ENCODE data around the gene EDAR.

EDAR gene

DNA sequence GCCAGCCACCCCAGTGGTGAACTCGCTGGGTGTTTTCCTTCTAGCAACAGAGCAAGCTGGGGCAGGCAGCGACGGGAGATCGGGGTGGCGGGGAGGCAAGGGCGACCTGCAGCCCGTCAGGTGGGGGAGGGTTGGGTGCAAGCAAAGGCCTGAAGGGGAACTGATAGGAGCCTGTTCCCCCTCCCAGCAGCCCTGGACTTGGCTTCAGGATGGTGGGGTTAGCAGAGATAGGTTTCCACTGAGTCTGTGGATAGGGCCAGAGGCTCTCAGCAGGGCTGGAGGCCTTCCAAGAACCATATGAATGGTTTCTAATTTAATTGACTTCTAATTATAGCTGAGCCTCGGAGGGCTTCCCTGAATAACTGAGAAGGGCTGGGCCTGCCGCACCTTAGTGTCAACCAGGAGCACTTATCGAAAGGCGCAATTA lies 55.3 kb downstream of the EDAR start:
- H4K20me1 ChIP-seq (ENCODE audit: insufficient read depth, low read length), result no peaks in the 10 kb centered on the region
- no peaks in the 10 kb centered on the region for H3K27me3 ChIP-seq (ENCODE audit: insufficient read depth, low read length)
- no peaks in the 10 kb centered on the region for H3F3A ChIP-seq (ENCODE audit: insufficient read depth, low read length)
- H2AFZ ChIP-seq (ENCODE audit: low read length), result no peak overlapping the region
- no peak overlapping the region for H3K4me2 ChIP-seq (ENCODE audit: low read length)
- no peaks in the 10 kb centered on the region for H3K9me3 ChIP-seq (ENCODE audit: low read length)
- no peak overlapping the region for H3K27ac ChIP-seq (ENCODE audit: low read depth, low read length, poor library complexity, severe bottlenecking)
- no peak overlapping the region for H3K9ac ChIP-seq (ENCODE audit: low read length)
- H3K4me1 ChIP-seq (ENCODE audit: insufficient read depth, low read length, severe bottlenecking), result no peaks in the 10 kb centered on the region
- H3K79me2 ChIP-seq (ENCODE audit: insufficient read depth, low read length), result no peaks in the 10 kb centered on the region
- no peaks in the 10 kb centered on the region for H3K9me2 ChIP-seq (ENCODE audit: low read depth, low read length)
- TF ChIP-seq EZH2 (IDR thresholded peaks at IDR 0.05; ENCODE audit: borderline replicate concordance, low read length), result no peak
- TF ChIP-seq, protein P1, sequence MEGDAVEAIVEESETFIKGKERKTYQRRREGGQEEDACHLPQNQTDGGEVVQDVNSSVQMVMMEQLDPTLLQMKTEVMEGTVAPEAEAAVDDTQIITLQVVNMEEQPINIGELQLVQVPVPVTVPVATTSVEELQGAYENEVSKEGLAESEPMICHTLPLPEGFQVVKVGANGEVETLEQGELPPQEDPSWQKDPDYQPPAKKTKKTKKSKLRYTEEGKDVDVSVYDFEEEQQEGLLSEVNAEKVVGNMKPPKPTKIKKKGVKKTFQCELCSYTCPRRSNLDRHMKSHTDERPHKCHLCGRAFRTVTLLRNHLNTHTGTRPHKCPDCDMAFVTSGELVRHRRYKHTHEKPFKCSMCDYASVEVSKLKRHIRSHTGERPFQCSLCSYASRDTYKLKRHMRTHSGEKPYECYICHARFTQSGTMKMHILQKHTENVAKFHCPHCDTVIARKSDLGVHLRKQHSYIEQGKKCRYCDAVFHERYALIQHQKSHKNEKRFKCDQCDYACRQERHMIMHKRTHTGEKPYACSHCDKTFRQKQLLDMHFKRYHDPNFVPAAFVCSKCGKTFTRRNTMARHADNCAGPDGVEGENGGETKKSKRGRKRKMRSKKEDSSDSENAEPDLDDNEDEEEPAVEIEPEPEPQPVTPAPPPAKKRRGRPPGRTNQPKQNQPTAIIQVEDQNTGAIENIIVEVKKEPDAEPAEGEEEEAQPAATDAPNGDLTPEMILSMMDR (IDR thresholded peaks at IDR 0.05; ENCODE audit: low read length), result no peak
- no peaks in the 10 kb centered on the region for H3K36me3 ChIP-seq (ENCODE audit: insufficient read depth, low read length)
- H3K4me3 ChIP-seq (ENCODE audit: low read depth, low read length, poor library complexity, severe bottlenecking), result no peak overlapping the region

DNA sequence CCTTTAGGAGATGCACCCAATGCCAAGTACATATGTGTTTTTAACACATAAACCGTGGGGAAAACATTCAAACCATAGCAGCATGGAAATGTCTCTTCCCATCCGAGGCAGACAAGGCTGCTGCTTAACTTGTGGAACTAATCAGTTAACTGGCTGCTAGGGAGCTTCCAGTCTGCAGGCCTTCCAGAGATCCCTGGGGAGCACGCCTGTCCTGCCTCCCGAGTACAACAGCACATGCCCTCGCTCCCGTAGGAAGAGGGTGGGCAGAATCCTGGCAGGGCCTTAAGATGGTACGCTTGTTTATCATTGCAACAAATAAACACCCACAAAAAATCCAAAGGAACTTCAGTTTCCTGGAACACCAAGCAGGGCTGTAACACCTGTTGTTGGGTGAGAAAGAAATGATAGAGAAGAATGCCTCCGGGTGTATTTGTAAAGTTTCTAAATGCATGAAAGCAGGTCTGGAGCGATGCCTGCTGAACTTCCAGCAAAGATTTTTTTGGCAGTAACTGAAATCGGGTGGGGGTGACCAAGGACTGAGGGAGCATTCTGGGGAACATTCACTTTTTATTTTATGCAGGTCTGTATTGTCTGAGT lies 56.2 kb downstream of the EDAR start:
- no peak overlapping the region for H3K4me2 ChIP-seq (ENCODE audit: low read length)
- no peaks in the 10 kb centered on the region for H3F3A ChIP-seq (ENCODE audit: insufficient read depth, low read length)
- TF ChIP-seq, protein P1 (IDR thresholded peaks at IDR 0.05; ENCODE audit: low read length), result no peak
- no peak for TF ChIP-seq EZH2 (IDR thresholded peaks at IDR 0.05; ENCODE audit: borderline replicate concordance, low read length)
- no peaks in the 10 kb centered on the region for H3K79me2 ChIP-seq (ENCODE audit: insufficient read depth, low read length)
- no peaks in the 10 kb centered on the region for H3K9me2 ChIP-seq (ENCODE audit: low read depth, low read length)
- no peak overlapping the region for H3K27ac ChIP-seq (ENCODE audit: low read depth, low read length, poor library complexity, severe bottlenecking)
- H3K4me1 ChIP-seq (ENCODE audit: insufficient read depth, low read length, severe bottlenecking), result no peaks in the 10 kb centered on the region
- no peaks in the 10 kb centered on the region for H3K36me3 ChIP-seq (ENCODE audit: insufficient read depth, low read length)
- H3K9me3 ChIP-seq (ENCODE audit: low read length), result no peaks in the 10 kb centered on the region
- H3K9ac ChIP-seq (ENCODE audit: low read length), result no peak overlapping the region
- no peaks in the 10 kb centered on the region for H4K20me1 ChIP-seq (ENCODE audit: insufficient read depth, low read length)
- no peaks in the 10 kb centered on the region for H3K27me3 ChIP-seq (ENCODE audit: insufficient read depth, low read length)
- H3K4me3 ChIP-seq (ENCODE audit: low read depth, low read length, poor library complexity, severe bottlenecking), result no peak overlapping the region
- no peak overlapping the region for H2AFZ ChIP-seq (ENCODE audit: low read length)

DNA sequence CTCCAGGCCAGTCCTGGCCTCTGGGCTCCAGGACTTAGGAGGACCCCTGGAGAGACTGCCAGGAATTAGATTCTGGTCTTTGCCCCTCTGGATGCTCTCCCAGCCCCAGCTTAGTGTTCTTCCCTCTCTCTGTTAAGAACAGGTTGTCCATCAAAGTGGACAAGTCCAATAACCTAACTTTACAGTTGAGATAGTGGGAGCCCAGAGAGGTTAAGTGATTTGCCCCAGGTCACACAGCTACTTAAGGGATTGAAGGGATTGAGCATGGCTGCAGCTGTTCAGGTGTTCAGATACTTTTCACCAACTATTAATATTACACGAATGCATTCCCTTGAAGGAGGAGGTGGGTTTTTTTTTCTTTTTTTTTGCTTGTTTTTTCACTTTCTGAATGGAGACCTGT lies 57.6 kb downstream of the EDAR start:
- H4K20me1 ChIP-seq (ENCODE audit: insufficient read depth, low read length), result no peaks in the 10 kb centered on the region
- H3K4me2 ChIP-seq (ENCODE audit: low read length), result no peak overlapping the region
- no peak overlapping the region for H3K9ac ChIP-seq (ENCODE audit: low read length)
- no peak overlapping the region for H3K4me3 ChIP-seq (ENCODE audit: low read depth, low read length, poor library complexity, severe bottlenecking)
- H3K9me3 ChIP-seq (ENCODE audit: low read length), result no peaks in the 10 kb centered on the region
- TF ChIP-seq EZH2 (IDR thresholded peaks at IDR 0.05; ENCODE audit: borderline replicate concordance, low read length), result no peak
- TF ChIP-seq, protein P1 (IDR thresholded peaks at IDR 0.05; ENCODE audit: low read length), result no peak
- H2AFZ ChIP-seq (ENCODE audit: low read length), result no peak overlapping the region
- no peaks in the 10 kb centered on the region for H3K36me3 ChIP-seq (ENCODE audit: insufficient read depth, low read length)
- H3F3A ChIP-seq (ENCODE audit: insufficient read depth, low read length), result no peaks in the 10 kb centered on the region
- no peaks in the 10 kb centered on the region for H3K4me1 ChIP-seq (ENCODE audit: insufficient read depth, low read length, severe bottlenecking)
- no peaks in the 10 kb centered on the region for H3K27me3 ChIP-seq (ENCODE audit: insufficient read depth, low read length)
- H3K79me2 ChIP-seq (ENCODE audit: insufficient read depth, low read length), result no peaks in the 10 kb centered on the region
- no peak overlapping the region for H3K27ac ChIP-seq (ENCODE audit: low read depth, low read length, poor library complexity, severe bottlenecking)
- no peaks in the 10 kb centered on the region for H3K9me2 ChIP-seq (ENCODE audit: low read depth, low read length)
